ENCODE results near the gene P2RY4.
"Not testable (repeated sequence)": the region's sequence is repeated elsewhere in the genome, so short reads cannot be mapped to it uniquely, and the experiment has no call there.

P2RY4 gene
- 0.04 to 0.39 (median 0.05) reads per million in 3 experiments for total RNA-seq

GRCh38 chrX:70260104-70260503 is at the start of gene P2RY4:
Gene P2RY4, minus strand, starts transcription at chrX:70260204. Its CDS starts 580 bp downstream, at chrX:70259624.
- no peak for DNase-seq

GRCh38 chrX:70301716-70302115 is 41.7 kb upstream of the P2RY4 start:
- no peak for DNase-seq

DNA sequence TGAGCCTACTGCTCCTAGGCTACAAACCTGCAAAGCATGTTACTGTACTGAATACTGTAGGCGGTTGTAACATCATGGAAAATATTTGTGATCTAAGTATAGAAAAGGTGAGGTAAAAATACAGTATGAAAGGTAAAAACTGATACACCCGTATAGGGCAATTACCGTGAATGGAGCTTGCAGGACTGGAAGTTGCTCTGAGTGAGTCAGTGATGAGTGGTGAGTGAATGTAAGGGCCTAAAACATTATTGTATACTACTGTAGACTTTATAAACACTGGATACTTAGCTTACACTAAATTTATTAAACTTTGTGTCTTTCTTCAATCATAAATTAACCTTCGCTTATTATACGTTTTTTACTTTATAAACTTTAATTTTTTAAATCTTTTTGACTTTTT is 33.6 kb upstream of the P2RY4 start:
- no peak for DNase-seq

DNA sequence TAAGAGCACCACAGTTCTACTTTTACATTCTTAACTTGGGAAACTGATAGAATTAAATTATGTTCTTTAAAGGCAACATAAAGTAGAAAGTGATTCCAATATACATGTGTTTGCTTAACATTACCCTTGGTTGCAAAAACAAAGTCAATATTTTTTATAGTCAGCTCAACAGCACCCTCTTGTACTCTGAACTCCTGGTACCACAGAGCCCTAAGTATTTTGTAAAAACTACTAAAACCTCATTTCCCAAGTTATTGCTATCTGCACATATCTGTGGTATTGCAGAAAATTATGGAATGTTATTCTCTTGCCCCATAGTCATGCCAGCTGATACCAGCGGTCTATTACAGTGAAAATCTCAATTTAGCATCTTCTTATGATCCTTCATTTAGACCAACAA is 32.8 kb upstream of the P2RY4 start:
- no peak for DNase-seq

GRCh38 chrX:70289793-70290770 is 30.1 kb upstream of the P2RY4 start, which contains the start of the genes KIF4A and PDZD11:
Gene KIF4A, plus strand, starts transcription at chrX:70290104. Its CDS starts 355 bp downstream, at chrX:70290459.
Gene PDZD11, minus strand, starts transcription at chrX:70289927. Its CDS starts 586 bp downstream, at chrX:70289341.
- peak; percentile 73 for DNase-seq

GRCh38 chrX:70289168-70289792 is 29.3 kb upstream of the P2RY4 start:
- no peak for DNase-seq

GRCh38 chrX:70281951-70282350 is 21.9 kb upstream of the P2RY4 start, which contains the start of gene RAB41:
Gene RAB41, plus strand, starts transcription at chrX:70282172. Its CDS starts 46 bp downstream, at chrX:70282218.
- no peak for DNase-seq

DNA sequence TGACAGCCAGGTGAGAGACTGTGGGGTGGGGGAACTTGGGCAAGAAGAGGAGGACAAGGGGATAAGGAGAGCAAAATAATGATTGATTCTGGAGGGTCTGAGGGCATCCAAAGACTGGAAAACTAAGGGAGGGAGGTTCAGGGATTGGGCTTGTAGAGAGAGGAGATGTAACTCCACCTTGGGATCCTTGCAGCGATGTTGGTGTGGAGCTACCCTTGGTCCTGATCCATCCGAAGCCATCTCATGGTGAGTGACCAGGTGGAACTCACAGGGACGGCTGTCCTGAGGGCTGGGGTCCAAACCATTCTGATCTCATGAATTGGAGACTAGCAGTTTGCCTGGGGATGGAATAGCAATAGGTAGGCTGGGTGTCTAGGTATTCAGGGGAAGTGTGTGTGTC is 20.6 kb upstream of the P2RY4 start:
- DNase-seq = no peak

- no peak for DNase-seq
Observed at GRCh38 chrX:70279081-70279480, 19.1 kb upstream of the P2RY4 start.

DNA sequence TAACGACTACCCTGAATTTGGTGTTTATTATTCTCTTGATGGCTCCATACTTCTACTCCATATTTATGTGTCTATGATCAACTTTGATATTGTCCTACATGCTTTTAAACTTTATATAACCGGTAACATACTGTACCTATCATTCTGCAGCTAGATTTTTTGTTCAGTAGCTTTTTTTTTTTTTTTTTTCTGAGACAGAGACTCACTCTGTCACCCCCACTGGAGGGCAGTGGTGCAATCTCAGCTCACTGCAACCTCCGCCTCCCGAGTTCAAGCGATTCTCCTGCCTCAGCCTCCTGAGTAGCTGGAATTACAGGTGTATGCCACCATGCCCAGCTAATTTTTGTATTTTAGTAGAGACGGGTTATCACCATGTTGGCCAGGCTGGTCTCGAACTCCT is 14.0 kb upstream of the P2RY4 start:
- not testable (repeated sequence) for DNase-seq

DNA sequence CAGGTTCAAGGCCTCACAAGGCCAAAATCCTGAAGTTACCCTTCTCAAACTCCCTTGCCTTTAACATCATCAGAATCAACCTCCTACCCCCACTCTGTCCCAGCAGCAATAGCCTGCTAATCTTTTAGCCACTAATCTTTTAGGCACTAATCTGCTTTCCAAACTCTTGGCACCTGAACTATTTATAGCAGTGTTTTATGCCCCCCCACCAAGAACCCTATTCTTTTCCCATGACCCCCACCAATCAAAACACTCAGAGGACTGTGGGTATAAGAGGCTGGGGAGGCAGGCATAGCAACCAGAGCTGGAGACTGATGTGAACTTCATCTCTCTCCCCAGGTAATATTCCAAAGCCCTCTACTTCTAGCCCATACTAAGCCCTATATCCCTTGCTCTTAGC is 8.0 kb upstream of the P2RY4 start, which contains the start of gene ARR3:
Gene ARR3, plus strand, starts transcription at position 301 of the 400 bp plus-strand sequence. CDS start 1,052 bp downstream, outside the sequence.
- DNase-seq = no peak

- no peak for DNase-seq
Observed at GRCh38 chrX:70264784-70265183, 4.8 kb upstream of the P2RY4 start.

DNA sequence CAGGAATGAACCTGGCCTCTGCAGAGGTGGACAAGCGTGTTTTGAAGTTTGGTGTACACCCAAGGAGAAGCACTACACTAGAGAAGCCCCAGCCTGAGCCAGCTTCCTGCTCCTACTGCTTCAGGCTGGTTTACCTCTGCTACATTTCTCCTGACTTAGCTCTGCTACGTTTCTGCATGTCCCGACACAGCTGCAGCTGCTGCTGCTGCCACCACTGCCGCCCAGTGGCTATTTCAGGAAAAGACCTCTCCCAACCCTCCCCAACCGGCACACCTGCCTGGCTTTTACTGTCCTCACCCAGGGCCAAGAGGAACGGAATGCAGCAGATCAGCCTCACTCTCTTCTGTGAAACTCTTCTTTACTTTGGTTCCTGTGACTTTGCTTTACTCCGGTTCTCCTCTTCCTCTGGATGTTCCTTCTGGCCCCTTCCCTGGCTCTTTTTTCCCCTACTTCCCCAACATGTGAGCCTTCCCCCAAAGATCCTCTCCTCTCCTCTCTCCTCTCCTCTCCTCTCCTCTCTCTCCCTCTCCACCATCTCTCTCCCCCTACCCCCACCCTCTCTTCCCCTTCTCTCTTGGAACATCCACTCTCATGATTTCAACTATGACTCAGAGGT is 3.1 kb upstream of the P2RY4 start:
- no peak for DNase-seq

DNA sequence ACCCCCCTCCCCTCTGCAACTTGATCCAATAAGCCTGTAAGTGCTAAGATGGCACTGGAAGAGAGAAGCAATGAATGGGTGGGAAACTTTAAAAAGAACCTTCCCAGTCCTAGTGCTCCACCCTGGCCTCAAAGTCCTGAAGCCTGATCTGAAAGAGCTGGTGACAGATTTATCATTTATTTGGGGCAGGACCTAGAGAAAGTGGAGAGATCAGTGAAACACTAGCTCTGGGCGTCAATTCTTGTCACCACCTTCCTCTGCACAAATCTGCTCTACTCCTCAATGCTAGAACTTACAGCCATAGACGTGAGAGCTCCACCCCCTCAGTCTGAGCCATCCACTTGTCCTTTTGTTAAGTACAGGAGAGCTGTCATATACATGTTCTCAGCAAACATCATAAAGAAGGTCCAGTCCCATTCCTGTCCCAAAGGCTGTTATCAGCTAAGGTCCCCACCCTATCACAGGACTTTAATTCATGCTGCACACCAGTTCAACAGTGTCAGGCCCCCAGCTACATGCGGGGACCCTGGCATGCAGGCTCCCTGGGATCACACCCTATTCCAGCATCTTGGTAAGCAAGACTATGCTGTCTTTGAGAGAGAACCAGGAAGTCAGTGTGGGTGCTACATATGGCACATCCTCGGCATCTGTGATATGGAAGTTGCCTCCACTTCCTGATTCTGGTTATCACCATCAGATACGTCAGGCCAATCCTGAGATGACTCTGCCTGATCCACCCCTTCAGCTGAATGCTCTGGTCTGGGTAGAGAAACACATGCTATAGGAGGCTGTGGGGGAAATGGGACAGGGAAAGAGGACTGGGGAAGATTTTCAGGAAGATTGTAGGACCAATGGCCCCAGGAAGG is 2.3 kb downstream of the P2RY4 start:
- no peak for DNase-seq

GRCh38 chrX:70255452-70255851 is 4.6 kb downstream of the P2RY4 start:
- no peak for DNase-seq

DNA sequence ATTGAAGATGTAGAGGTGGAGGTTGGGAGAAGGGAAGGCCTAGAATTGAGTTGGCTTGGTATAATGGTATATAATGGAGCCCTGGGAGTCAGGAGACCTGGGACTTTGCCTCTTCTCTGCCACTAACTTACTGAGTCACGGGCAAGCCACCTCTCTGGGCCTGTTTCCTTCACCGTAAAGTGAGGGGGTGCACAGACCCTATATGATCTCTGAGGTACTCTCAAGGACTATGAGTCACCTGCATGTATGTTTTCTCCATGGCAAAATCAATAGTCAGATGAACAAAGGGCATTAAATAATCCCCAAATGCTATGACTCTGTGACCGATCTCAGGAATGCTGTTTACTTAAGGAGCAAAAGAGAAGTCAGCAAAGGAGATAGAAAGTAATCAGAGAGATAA is 5.1 kb downstream of the P2RY4 start:
- no peak for DNase-seq

DNA sequence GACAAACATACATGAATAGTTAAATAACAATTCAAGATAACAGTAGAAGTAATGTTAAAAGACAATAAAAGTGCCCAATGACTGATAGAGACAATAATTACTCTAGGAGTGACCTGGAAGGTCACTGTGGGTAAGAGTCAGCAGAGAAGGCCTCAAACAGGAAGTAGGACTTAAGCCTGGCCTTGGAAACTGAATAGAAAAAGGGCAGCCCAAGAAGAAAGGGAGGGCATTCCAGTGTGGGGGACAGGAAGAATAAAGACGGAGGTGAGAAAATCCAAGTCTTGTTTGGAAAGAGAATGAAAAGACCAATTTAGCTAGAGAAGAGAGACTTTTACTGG is 6.0 kb downstream of the P2RY4 start:
- no peak for DNase-seq

DNA sequence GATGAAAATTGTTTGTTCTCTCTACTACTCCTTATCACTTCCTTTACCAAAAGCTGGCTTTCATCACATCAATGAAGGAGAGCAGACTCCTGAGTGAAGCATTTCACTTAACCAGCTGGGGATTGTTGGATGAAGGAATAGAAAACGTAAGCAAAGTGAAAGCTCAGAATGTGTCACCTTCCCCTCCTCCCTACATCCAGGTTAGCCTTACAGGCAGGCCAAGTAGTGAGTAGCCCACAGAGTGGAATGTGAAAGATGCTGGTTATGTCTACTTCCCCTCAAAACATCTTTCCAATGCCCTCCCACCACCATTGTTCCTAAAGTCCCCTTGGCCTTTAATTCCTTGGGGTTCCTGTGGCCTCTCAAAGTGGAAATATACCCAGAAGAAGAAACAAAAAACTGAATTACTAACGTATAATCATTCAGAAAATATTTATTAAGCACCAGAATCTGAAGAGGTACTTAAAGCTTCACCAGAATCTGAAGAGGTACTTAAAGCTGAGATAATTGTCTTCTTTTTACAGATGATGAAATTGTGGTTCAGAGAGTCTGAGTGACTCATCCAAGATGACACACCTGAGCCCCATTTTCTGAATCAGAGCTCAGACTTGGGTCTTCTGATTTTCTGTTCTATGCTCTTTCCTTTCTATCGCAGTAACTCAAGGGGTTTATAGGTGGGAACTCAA is 6.5 kb downstream of the P2RY4 start:
- DNase-seq = no peak

- no peak for DNase-seq
Observed at GRCh38 chrX:70252491-70252890, 7.5 kb downstream of the P2RY4 start.

GRCh38 chrX:70247252-70247651 is 12.8 kb downstream of the P2RY4 start:
- DNase-seq = no peak

- no peak for DNase-seq
Observed at GRCh38 chrX:70244881-70245280, 15.1 kb downstream of the P2RY4 start.

DNA sequence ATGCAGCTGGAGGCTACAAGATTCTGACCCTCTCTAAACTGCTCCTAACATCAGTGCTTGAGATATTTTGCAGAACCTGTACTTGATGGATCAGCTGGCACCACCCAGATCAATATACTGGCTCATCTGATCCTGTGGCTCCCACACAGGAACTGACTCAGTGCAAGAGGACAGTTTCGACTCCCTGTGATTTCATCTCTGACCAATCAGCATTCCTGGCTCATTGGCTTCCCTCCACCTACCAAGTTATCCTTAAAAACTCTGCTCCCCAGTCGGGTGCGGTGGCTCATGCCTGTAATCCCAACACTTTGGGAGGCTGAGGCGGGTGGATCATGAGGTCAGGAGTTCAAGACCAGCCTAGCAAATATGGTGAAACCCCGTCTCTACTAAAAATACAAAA is 16.4 kb downstream of the P2RY4 start:
- DNase-seq = not testable (repeated sequence)

Data from central memory CD4-positive, alpha-beta T cell (primary cell).